Upper lobe of left lung (tissue), 6 donors: Measurements from ENCODE around the gene ASTN1. TPM values are rescaled to one million over a fixed set of nuclear protein-coding genes. Genes with fewer than 3 reads are reported as not detected.

ENCODE experiments used
- ATAC-seq, 2 donors: fragments of 200-7000 bp; cut with Tn5 transposase; one replicate each; pipeline ENCODE4 v1.9.1; 2022; ENCODE audit warnings: mild to moderate bottlenecking in 2 of 2, moderate library complexity in 2 of 2; ENCODE audit not compliant: low FRiP score in 2 of 2
- DNase-seq, 2 donors: peaks; one replicate each; pipeline ENCODE4 v3.0.0-alpha.2; 2019 to 2020
- H3K27ac ChIP-seq, 4 donors: fragments of 200-600 bp; sonication (generic); one replicate each; pipeline ENCODE4 v1.5.1; 2016 to 2019
- H3K27me3 ChIP-seq, 4 donors: fragments of 200-600 bp; sonication (generic); one replicate each; pipeline ENCODE4 v1.5.1; 2017 to 2019
- H3K36me3 ChIP-seq, 4 donors: fragments of 200-600 bp; sonication (generic); one replicate each; pipeline ENCODE4 v1.5.1; 2016 to 2019
- H3K4me1 ChIP-seq, 4 donors: fragments of 200-600 bp; sonication (generic); one replicate each; pipeline ENCODE4 v1.5.1; 2018 to 2019
- H3K4me3 ChIP-seq, 4 donors: fragments of 200-600 bp; sonication (generic); one replicate each; pipeline ENCODE4 v1.5.1; 2017 to 2019; ENCODE audit warnings: mild to moderate bottlenecking in 2 of 4, moderate library complexity in 1 of 4
- H3K9me3 ChIP-seq, 4 donors: fragments of 200-600 bp; sonication (generic); one replicate each; pipeline ENCODE4 v1.5.1; 2018 to 2019
- CTCF ChIP-seq, 6 experiments: fragments of 450-650 bp in 4 of 6; fragments of 200-600 bp in 2 of 6; sonication (generic) in 2 of 6; IDR thresholded peaks; one replicate each; pipeline ENCODE4 v1.5.1; 2016 to 2019; ENCODE audit warnings: antibody characterized with exemption in 6 of 6
- EP300 ChIP-seq, 4 donors: sonication (generic); formaldehyde crosslinking; IDR thresholded peaks; one replicate each; pipeline ENCODE4 v1.5.1; 2017; ENCODE audit warnings: antibody characterized with exemption in 4 of 4, control low read depth in 2 of 4
- POLR2A ChIP-seq, 4 donors: fragments of 450-650 bp; IDR thresholded peaks; one replicate each; pipeline ENCODE4 v1.5.1; 2016 to 2017; ENCODE audit warnings: antibody characterized with exemption in 4 of 4, mild to moderate bottlenecking in 2 of 4
- POLR2AphosphoS5 ChIP-seq, 2 donors: sonication (generic); formaldehyde crosslinking; IDR thresholded peaks; one replicate each; pipeline ENCODE4 v1.5.1; 2017; ENCODE audit warnings: antibody characterized with exemption in 2 of 2
- WGBS, 2 donors: methylation state at CpG; one replicate each; pipeline ENCODE4 v1.1.5; 2017 to 2018; 5-methylcytosine and 5-hydroxymethylcytosine counted together
- total RNA-seq, 6 donors: library from RNA; depleted of rRNA in 4 of 6; stranded (reverse); fragments of >200 nt in 4 of 6; gene quantifications; one replicate each; pipeline versions ENCODE4 v1.1.0 to v1.2.1, GENCODE V29; 2016 to 2021
- donor health status: DM: no; HTN: no; CAD: no; lungs with moderate emphysema.
- donor health status: DM: no; HTN: yes; CAD: no; lungs with severe emphysema.

Gene ASTN1
- total RNA-seq, 6 donors from 2014 or later, result 0.15 to 1.0 (median 0.32) TPM; not detected in 2

GRCh38 chr1:177032434-177032833 lies 132.1 kb downstream of the ASTN1 start:
- 88 to 92% methylated on average over 15 to 22 of the region's 22 CpGs for WGBS, 2 donors
- Histone ChIP-seq H3K27ac (no peak overlapping the region), H3K9me3 (no peaks in the 10 kb centered on the region), H3K4me1 (no peaks in the 10 kb centered on the region), H3K4me3 (no peak overlapping the region), H3K27me3 (no peaks in the 10 kb centered on the region), H3K36me3 (no peaks in the 10 kb centered on the region)
- peak in 1 of 2 donors; percentile 70 for DNase-seq
- no peak for ATAC-seq
- TF ChIP-seq POLR2A (IDR thresholded peaks at IDR 0.05), result no peak
- no peak for TF ChIP-seq EP300 (IDR thresholded peaks at IDR 0.05)
- no peak for TF ChIP-seq CTCF (IDR thresholded peaks at IDR 0.05)
- no peak for TF ChIP-seq POLR2AphosphoS5 (IDR thresholded peaks at IDR 0.05)

- no peak for DNase-seq
- WGBS, 2 donors, result 84 to 89% methylated on average over 4 of the region's 4 CpGs
- H3K4me1 ChIP-seq, result no peaks in the 10 kb centered on the region
- no peak for ATAC-seq
- H3K27ac ChIP-seq, result no peak overlapping the region
- H3K36me3 ChIP-seq, result no peaks in the 10 kb centered on the region
- no peaks in the 10 kb centered on the region for H3K27me3 ChIP-seq
- no peak overlapping the region for H3K4me3 ChIP-seq
- no peaks in the 10 kb centered on the region for H3K9me3 ChIP-seq
- no peak for TF ChIP-seq POLR2A (IDR thresholded peaks at IDR 0.05)
- no peak for TF ChIP-seq CTCF (IDR thresholded peaks at IDR 0.05)
- no peak for TF ChIP-seq POLR2AphosphoS5 (IDR thresholded peaks at IDR 0.05)
- no peak for TF ChIP-seq EP300 (IDR thresholded peaks at IDR 0.05)
These were observed 139.9 kb downstream of the ASTN1 start for GRCh38 chr1:177024623-177025022.

GRCh38 chr1:177023726-177024125 lies 140.8 kb downstream of the ASTN1 start:
- Histone ChIP-seq H3K9me3 (no peaks in the 10 kb centered on the region), H3K4me1 (no peaks in the 10 kb centered on the region), H3K4me3 (no peak overlapping the region), H3K27me3 (no peaks in the 10 kb centered on the region), H3K27ac (no peak overlapping the region), H3K36me3 (no peaks in the 10 kb centered on the region)
- no peak for ATAC-seq
- 73 to 87% methylated on average over 3 of the region's 3 CpGs for WGBS, 2 donors
- DNase-seq, result no peak
- TF ChIP-seq CTCF (IDR thresholded peaks at IDR 0.05) (no peak), POLR2AphosphoS5 (IDR thresholded peaks at IDR 0.05) (no peak), EP300 (IDR thresholded peaks at IDR 0.05) (no peak), POLR2A (IDR thresholded peaks at IDR 0.05) (no peak)

- DNase-seq, result peak in 1 of 2 donors; percentile 41
- Histone ChIP-seq H3K27ac (no peak overlapping the region), H3K4me1 (no peaks in the 10 kb centered on the region), H3K4me3 (no peak overlapping the region), H3K27me3 (no peaks in the 10 kb centered on the region), H3K9me3 (no peaks in the 10 kb centered on the region), H3K36me3 (no peaks in the 10 kb centered on the region)
- WGBS, 2 donors, result 86 to 88% methylated on average over 4 to 14 of the region's 14 CpGs
- no peak for ATAC-seq
- no peak for TF ChIP-seq POLR2AphosphoS5 (IDR thresholded peaks at IDR 0.05)
These were observed 141.3 kb downstream of the ASTN1 start for GRCh38 chr1:177023249-177023648.

GRCh38 chr1:177021687-177022086 lies 142.8 kb downstream of the ASTN1 start:
- no peaks in the 10 kb centered on the region for H3K36me3 ChIP-seq
- TF ChIP-seq POLR2AphosphoS5 (IDR thresholded peaks at IDR 0.05) (no peak), CTCF (IDR thresholded peaks at IDR 0.05) (no peak)
- H3K9me3 ChIP-seq, result no peaks in the 10 kb centered on the region
- no peak for DNase-seq
- WGBS, 2 donors, result 76 to 87% methylated on average over 2 of the region's 2 CpGs
- no peak overlapping the region for H3K4me3 ChIP-seq
- H3K27me3 ChIP-seq, result no peaks in the 10 kb centered on the region
- H3K27ac ChIP-seq, result no peak overlapping the region
- no peak for ATAC-seq
- H3K4me1 ChIP-seq, result no peaks in the 10 kb centered on the region
